HPDE6-E6E7 (cell line): Measurements from ENCODE around the gene RCCD1.
A peak's percentile ranks its signal among the peaks of the same experiment; 100 is the strongest.

ENCODE experiments used
- DNase-seq: peaks from one replicate; pipeline ENCODE4 v3.0.0; 2011; ENCODE audit warnings: missing footprints; ENCODE audit errors: extremely low spot score

Gene RCCD1

GRCh38 chr15:90966262-90966661 is 11.6 kb downstream of the RCCD1 start:
- DNase-seq: no peak

- peak; percentile 32 for DNase-seq
Measured at GRCh38 chr15:90967206-90967605, 12.5 kb downstream of the RCCD1 start.

- DNase-seq: no peak
Measured at GRCh38 chr15:90968434-90968833, 13.8 kb downstream of the RCCD1 start.

GRCh38 chr15:90970274-90970673 is 15.6 kb downstream of the RCCD1 start:
- no peak for DNase-seq

- DNase-seq: no peak
Measured at GRCh38 chr15:90972133-90972532, 17.4 kb downstream of the RCCD1 start.

GRCh38 chr15:90974216-90974615 is 19.5 kb downstream of the RCCD1 start:
- DNase-seq: no peak

GRCh38 chr15:90979582-90979981 is 24.9 kb downstream of the RCCD1 start:
- DNase-seq: no peak

- DNase-seq: no peak
Measured at GRCh38 chr15:90981681-90982080, 27.0 kb downstream of the RCCD1 start.

GRCh38 chr15:90982135-90982534 is 27.5 kb downstream of the RCCD1 start:
- DNase-seq: no peak

- DNase-seq: no peak
Measured at GRCh38 chr15:90986790-90987507, 32.3 kb downstream of the RCCD1 start.

- no peak for DNase-seq
Measured at GRCh38 chr15:90987561-90988141, 33.0 kb downstream of the RCCD1 start.

GRCh38 chr15:90988296-90988695 is 33.6 kb downstream of the RCCD1 start:
- no peak for DNase-seq

- DNase-seq: no peak
Measured at GRCh38 chr15:90989040-90989768, 34.5 kb downstream of the RCCD1 start.

GRCh38 chr15:90990446-90990845 is 35.8 kb downstream of the RCCD1 start:
- DNase-seq: no peak

GRCh38 chr15:90991587-90992285 is 37.1 kb downstream of the RCCD1 start:
- no peak for DNase-seq

GRCh38 chr15:90994059-90994416 is 39.4 kb downstream of the RCCD1 start:
- DNase-seq: peak; percentile 16

- DNase-seq: peak; percentile 98
Measured at GRCh38 chr15:90994417-90995311, 40.0 kb downstream of the RCCD1 start, which contains the start of gene PRC1. PRC1 (minus strand) TSS chr15:90994535; CDS start chr15:90994417, 118 bp downstream.

GRCh38 chr15:90998737-90999136 is 44.1 kb downstream of the RCCD1 start:
- no peak for DNase-seq

- no peak for DNase-seq
Measured at GRCh38 chr15:91001209-91001608, 46.5 kb downstream of the RCCD1 start.

GRCh38 chr15:91007266-91007665 is 52.6 kb downstream of the RCCD1 start:
- no peak for DNase-seq
